WERI-Rb-1 (cell line): ENCODE results near the gene OR8D4.

ENCODE experiments used
- DNase-seq: peaks from one replicate; pipeline ENCODE4 v3.0.0-alpha.2; 2020
- H3K27ac ChIP-seq: fragments of 250-450 bp; sonication (Bioruptor Pico); 2 replicates; pipeline ENCODE4 v1.5.1; 2020; ENCODE audit warnings: mild to moderate bottlenecking, moderate library complexity
- H3K27me3 ChIP-seq: fragments of 250-450 bp; sonication (Bioruptor Pico); 2 replicates; pipeline ENCODE4 v1.5.1; 2021; ENCODE audit warnings: mild to moderate bottlenecking, low read depth, moderate library complexity; ENCODE audit not compliant: insufficient read depth, severe bottlenecking
- H3K36me3 ChIP-seq: fragments of 250-450 bp; sonication (Bioruptor Pico); 2 replicates; pipeline ENCODE4 v1.5.1; 2020; ENCODE audit warnings: mild to moderate bottlenecking, moderate library complexity
- H3K4me3 ChIP-seq: 2 replicates; pipeline ENCODE4 v1.5.1; 2011; ENCODE audit warnings: low read depth, mild to moderate bottlenecking, control low read depth, low read length
- H3K9me3 ChIP-seq: fragments of 250-450 bp; sonication (Bioruptor Pico); 2 replicates; pipeline ENCODE4 v1.5.1; 2021; ENCODE audit warnings: mild to moderate bottlenecking, moderate library complexity; ENCODE audit not compliant: severe bottlenecking
- CTCF ChIP-seq: IDR thresholded peaks from 2 replicates; pipeline ENCODE4 v1.5.1; 2011; ENCODE audit warnings: low read depth, mild to moderate bottlenecking, control low read depth, inconsistent platforms, low read length

Gene OR8D4

GRCh38 chr11:123880912-123881311 lies 21.1 kb upstream of the OR8D4 start:
- H3K27me3 ChIP-seq, result no peaks in the 10 kb centered on the region
- TF ChIP-seq CTCF, result no peak
- DNase-seq, result no peak
- no peaks in the 10 kb centered on the region for H3K36me3 ChIP-seq
- no peaks in the 10 kb centered on the region for H3K9me3 ChIP-seq
- H3K27ac ChIP-seq, result no peak overlapping the region
- H3K4me3 ChIP-seq, result no peak overlapping the region

GRCh38 chr11:123885570-123885969 lies 16.4 kb upstream of the OR8D4 start, which contains the start of gene TMEM225:
Gene TMEM225, minus strand, starts transcription at chr11:123885670. Its CDS starts 245 bp downstream, at chr11:123885425.
- no peaks in the 10 kb centered on the region for H3K27me3 ChIP-seq
- H3K27ac ChIP-seq, result no peak within 1 kb of the TSS
- H3K4me3 ChIP-seq, result no peak within 1 kb of the TSS
- no peak for DNase-seq
- no peaks in the 10 kb centered on the region for H3K36me3 ChIP-seq
- TF ChIP-seq CTCF, result no peak
- H3K9me3 ChIP-seq, result no peaks in the 10 kb centered on the region

- Histone ChIP-seq H3K36me3 (no peaks in the 10 kb centered on the region), H3K9me3 (no peaks in the 10 kb centered on the region), H3K27me3 (no peaks in the 10 kb centered on the region), H3K4me3 (no peak overlapping the region), H3K27ac (no peak overlapping the region)
- TF ChIP-seq CTCF, result no peak
- DNase-seq, result no peak
These were observed 9.9 kb upstream of the OR8D4 start for GRCh38 chr11:123892031-123892430.

- Histone ChIP-seq H3K27me3 (no peaks in the 10 kb centered on the region), H3K9me3 (no peaks in the 10 kb centered on the region), H3K36me3 (no peaks in the 10 kb centered on the region), H3K27ac (no peak overlapping the region), H3K4me3 (no peak overlapping the region)
- DNase-seq, result no peak
- no peak for TF ChIP-seq CTCF
These were observed 2.2 kb upstream of the OR8D4 start for GRCh38 chr11:123899792-123900191.

- no peak for TF ChIP-seq CTCF
- H3K4me3 ChIP-seq, result no peak overlapping the region
- DNase-seq, result no peak
- no peak overlapping the region for H3K27ac ChIP-seq
- no peaks in the 10 kb centered on the region for H3K36me3 ChIP-seq
- no peaks in the 10 kb centered on the region for H3K9me3 ChIP-seq
- H3K27me3 ChIP-seq, result no peaks in the 10 kb centered on the region
These were observed 2.0 kb downstream of the OR8D4 start for GRCh38 chr11:123903932-123904331.

GRCh38 chr11:123904932-123905331 lies 3.0 kb downstream of the OR8D4 start:
- no peak overlapping the region for H3K27ac ChIP-seq
- H3K36me3 ChIP-seq, result no peaks in the 10 kb centered on the region
- H3K27me3 ChIP-seq, result no peaks in the 10 kb centered on the region
- no peaks in the 10 kb centered on the region for H3K9me3 ChIP-seq
- TF ChIP-seq CTCF, result no peak
- no peak for DNase-seq
- H3K4me3 ChIP-seq, result no peak overlapping the region
